Memory B cell (primary cell): Measurements from ENCODE around the gene MLEC.

ENCODE experiments used
- ATAC-seq: fragments of 150-1000 bp; cut with Tn5 transposase; 2 replicates; pipeline ENCODE4 v1.10.0; 2021; ENCODE audit warnings: low read depth, mild to moderate bottlenecking, moderate library complexity
- DNase-seq, 2 donors: peaks; one replicate each; pipeline ENCODE4 v3.0.0; 2022; ENCODE audit warnings: low spot score in 2 of 2
- H3K27ac Mint-ChIP-seq: one replicate; pipeline ENCODE4 v1.8.0; 2022; ENCODE audit warnings: mild to moderate bottlenecking, moderate library complexity, mixed read lengths
- H3K27me3 Mint-ChIP-seq: one replicate; pipeline ENCODE4 v1.8.0; 2022; ENCODE audit warnings: mixed read lengths
- H3K36me3 Mint-ChIP-seq: one replicate; pipeline ENCODE4 v1.8.0; 2022; ENCODE audit warnings: mild to moderate bottlenecking, mixed read lengths
- H3K4me1 Mint-ChIP-seq: one replicate; pipeline ENCODE4 v1.8.0; 2022; ENCODE audit warnings: mixed read lengths
- H3K4me3 Mint-ChIP-seq: one replicate; pipeline ENCODE4 v1.8.0; 2022; ENCODE audit warnings: mild to moderate bottlenecking, moderate library complexity, mixed read lengths
- H3K9me3 Mint-ChIP-seq: one replicate; pipeline ENCODE4 v1.8.0; 2022; ENCODE audit warnings: mixed read lengths

The MLEC gene

GRCh38 chr12:120674097-120674636 is 12.8 kb upstream of the MLEC start:
- DNase-seq = peak; percentile 34 to 53
- Mint-ChIP-seq H3K36me3 (no peaks in the 10 kb centered on the region), H3K27me3 (no peaks in the 10 kb centered on the region), H3K4me1 (peaks cover 32% of the 10 kb centered on the region), H3K27ac (no peak overlapping the region), H3K4me3 (peak overlapping the region; percentile 42), H3K9me3 (no peaks in the 10 kb centered on the region)
- ATAC-seq = peak; percentile 77

- Mint-ChIP-seq H3K27me3 (no peaks in the 10 kb centered on the region), H3K36me3 (no peaks in the 10 kb centered on the region), H3K4me1 (peaks cover 15% of the 10 kb centered on the region), H3K27ac (no peak overlapping the region), H3K4me3 (peak overlapping the region; percentile 7), H3K9me3 (no peaks in the 10 kb centered on the region)
- ATAC-seq (peak; percentile 58), DNase-seq (no peak)
Measured at GRCh38 chr12:120677765-120678473, 9.0 kb upstream of the MLEC start.

GRCh38 chr12:120678572-120678971 is 8.4 kb upstream of the MLEC start:
- Mint-ChIP-seq H3K4me1 (peaks cover 15% of the 10 kb centered on the region), H3K27ac (no peak overlapping the region), H3K4me3 (peak overlapping the region; percentile 14), H3K27me3 (no peaks in the 10 kb centered on the region), H3K9me3 (no peaks in the 10 kb centered on the region), H3K36me3 (no peaks in the 10 kb centered on the region)
- DNase-seq = no peak
- ATAC-seq = no peak

- H3K9me3 Mint-ChIP-seq = no peaks in the 10 kb centered on the region
- DNase-seq (no peak), ATAC-seq (no peak)
- H3K4me3 Mint-ChIP-seq = no peak overlapping the region
- H3K27ac Mint-ChIP-seq = no peak overlapping the region
- peaks cover 10% of the 10 kb centered on the region for H3K4me1 Mint-ChIP-seq
- H3K27me3 Mint-ChIP-seq = no peaks in the 10 kb centered on the region
- H3K36me3 Mint-ChIP-seq = no peaks in the 10 kb centered on the region
Measured at GRCh38 chr12:120680165-120680738, 6.7 kb upstream of the MLEC start.

- Mint-ChIP-seq H3K27me3 (no peaks in the 10 kb centered on the region), H3K36me3 (no peaks in the 10 kb centered on the region), H3K27ac (peak overlapping the region; percentile 61), H3K4me1 (peaks cover 17% of the 10 kb centered on the region), H3K9me3 (no peaks in the 10 kb centered on the region), H3K4me3 (no peak overlapping the region)
- no peak for DNase-seq
- no peak for ATAC-seq
Measured at GRCh38 chr12:120684523-120684932, 2.4 kb upstream of the MLEC start.

- Mint-ChIP-seq H3K4me1 (peaks cover 17% of the 10 kb centered on the region), H3K36me3 (no peaks in the 10 kb centered on the region), H3K27me3 (no peaks in the 10 kb centered on the region), H3K9me3 (no peaks in the 10 kb centered on the region), H3K4me3 (peak overlapping the region; percentile 60), H3K27ac (peak overlapping the region; percentile 67)
- DNase-seq (no peak), ATAC-seq (no peak)
Measured at GRCh38 chr12:120685522-120685921, 1.4 kb upstream of the MLEC start.

- peak overlapping the region; percentile 67 for H3K27ac Mint-ChIP-seq
- peak overlapping the region; percentile 80 for H3K4me3 Mint-ChIP-seq
- peaks cover 2% of the 10 kb centered on the region for H3K36me3 Mint-ChIP-seq
- no peaks in the 10 kb centered on the region for H3K27me3 Mint-ChIP-seq
- DNase-seq (peak; percentile 96 to 97), ATAC-seq (peak; percentile 70)
- no peaks in the 10 kb centered on the region for H3K9me3 Mint-ChIP-seq
- peaks cover 21% of the 10 kb centered on the region for H3K4me1 Mint-ChIP-seq
Measured at GRCh38 chr12:120686151-120686689, 729 bp upstream of the MLEC start.

- no peak for DNase-seq
- Mint-ChIP-seq H3K27ac (peak overlapping the region; percentile 11), H3K4me1 (peaks cover 27% of the 10 kb centered on the region), H3K27me3 (no peaks in the 10 kb centered on the region), H3K9me3 (no peaks in the 10 kb centered on the region), H3K4me3 (peak overlapping the region; percentile 86), H3K36me3 (peaks cover 3% of the 10 kb centered on the region)
- ATAC-seq = no peak
Measured at GRCh38 chr12:120687578-120688289, 785 bp downstream of the MLEC start.

- Mint-ChIP-seq H3K4me1 (peaks cover 27% of the 10 kb centered on the region), H3K36me3 (peaks cover 4% of the 10 kb centered on the region), H3K9me3 (no peaks in the 10 kb centered on the region), H3K27me3 (no peaks in the 10 kb centered on the region), H3K4me3 (peak overlapping the region; percentile 86), H3K27ac (no peak overlapping the region)
- DNase-seq = no peak
- ATAC-seq = no peak
Measured at GRCh38 chr12:120688527-120689071, 1.6 kb downstream of the MLEC start.

- peaks cover 8% of the 10 kb centered on the region for H3K36me3 Mint-ChIP-seq
- H3K27me3 Mint-ChIP-seq = no peaks in the 10 kb centered on the region
- ATAC-seq = no peak
- H3K4me3 Mint-ChIP-seq = no peak overlapping the region
- peaks cover 27% of the 10 kb centered on the region for H3K4me1 Mint-ChIP-seq
- H3K27ac Mint-ChIP-seq = no peak overlapping the region
- no peaks in the 10 kb centered on the region for H3K9me3 Mint-ChIP-seq
- no peak for DNase-seq
Measured at GRCh38 chr12:120689397-120690082, 2.6 kb downstream of the MLEC start.

GRCh38 chr12:120690083-120690450 is 3.1 kb downstream of the MLEC start:
- H3K4me3 Mint-ChIP-seq = no peak overlapping the region
- H3K9me3 Mint-ChIP-seq = no peaks in the 10 kb centered on the region
- no peak for ATAC-seq

GRCh38 chr12:120690978-120691377 is 4.0 kb downstream of the MLEC start:
- no peak overlapping the region for H3K27ac Mint-ChIP-seq
- no peak overlapping the region for H3K4me3 Mint-ChIP-seq

More at GRCh38 chr12:120690083-120690450, 3.1 kb downstream of the MLEC start:
- Mint-ChIP-seq H3K36me3 (peaks cover 12% of the 10 kb centered on the region), H3K27ac (no peak overlapping the region), H3K4me1 (peaks cover 27% of the 10 kb centered on the region), H3K27me3 (no peaks in the 10 kb centered on the region)
- no peak for DNase-seq

GRCh38 chr12:120692524-120693033 is 5.6 kb downstream of the MLEC start:
- H3K9me3 Mint-ChIP-seq = no peaks in the 10 kb centered on the region

More at GRCh38 chr12:120690978-120691377, 4.0 kb downstream of the MLEC start:
- no peak for DNase-seq
- H3K36me3 Mint-ChIP-seq = peaks cover 17% of the 10 kb centered on the region
- H3K4me1 Mint-ChIP-seq = peaks cover 27% of the 10 kb centered on the region
- no peaks in the 10 kb centered on the region for H3K27me3 Mint-ChIP-seq
- no peak for ATAC-seq
- no peaks in the 10 kb centered on the region for H3K9me3 Mint-ChIP-seq

More at GRCh38 chr12:120692524-120693033, 5.6 kb downstream of the MLEC start:
- H3K27ac Mint-ChIP-seq = no peak overlapping the region
- no peak for ATAC-seq
- no peak overlapping the region for H3K4me3 Mint-ChIP-seq
- H3K27me3 Mint-ChIP-seq = no peaks in the 10 kb centered on the region
- H3K36me3 Mint-ChIP-seq = peaks cover 30% of the 10 kb centered on the region
- peaks cover 27% of the 10 kb centered on the region for H3K4me1 Mint-ChIP-seq
- DNase-seq = no peak
